HCT116 (cell line): ENCODE data around the gene PRKD2. TPM values are rescaled to one million over a fixed set of nuclear protein-coding genes. Genes with fewer than 3 reads are reported as not detected.

Experiments
- ATAC-seq: fragments of 200-7000 bp; cut with Tn5 transposase; 2 replicates; pipeline ENCODE4 v1.9.1; 2020; ENCODE audit warnings: mild to moderate bottlenecking, moderate library complexity
- BruUV-seq: library from RNA; stranded (reverse); fragments of 400-500 nt; replicated peaks from 2 replicates; lab custom pipeline; 2021; lab: Mats Ljungman, UMichigan
- CTCF ChIA-PET: fragments of 300-600 bp; sonication (Branson Sonifier 250); formaldehyde crosslinking; loops from one replicate; lab custom pipeline; 2021; ENCODE audit warnings: antibody characterized with exemption; lab: Charles Lee
- POLR2A ChIA-PET: fragments of 300-600, 350-600 bp; sonication (Branson Sonifier 250); formaldehyde crosslinking; loops from one replicate; lab custom pipeline; 2021; ENCODE audit warnings: antibody characterized with exemption; lab: Charles Lee
- RAD21 ChIA-PET, 2 experiments: fragments of 300-600 bp; sonication (Branson Sonifier 250); formaldehyde crosslinking; loops; one replicate each; lab custom pipeline; 2023; ENCODE audit warnings: low total read pairs in 2 of 2; ENCODE audit not compliant: uncharacterized antibody in 2 of 2, unreplicated experiment in 2 of 2, low non-redundant PET in 1 of 2; lab: Charles Lee
- DNase-seq: peaks from one replicate; pipeline ENCODE4 v3.0.0-alpha.2; 2010; ENCODE audit warnings: low read depth, low spot score
- H2AFZ ChIP-seq: fragments of 200-600 bp; shearing (Covaris generic), sonication (generic); 2 replicates; pipeline ENCODE4 v1.6.1; 2017; ENCODE audit warnings: low read depth, mixed run types, mixed read lengths, antibody characterized with exemption, low read length; ENCODE audit not compliant: poor library complexity, severe bottlenecking
- H3K27ac ChIP-seq: 2 replicates; pipeline ENCODE4 v1.5.1; 2012; ENCODE audit warnings: low read depth, low read length
- H3K27me3 ChIP-seq: fragments of 200-600 bp; sonication (generic); 2 replicates; pipeline ENCODE4 v1.6.1; 2016; ENCODE audit warnings: mixed run types, low read length, mixed read lengths; ENCODE audit not compliant: insufficient read depth
- H3K36me3 ChIP-seq, 2 experiments: fragments of 200-500 bp in 1 of 2; fragments of 200-600 bp in 1 of 2; sonication (Bioruptor generic) in 1 of 2; sonication (generic) in 1 of 2; 2 replicates each; pipeline versions ENCODE4 v1.5.1 to v1.6.1; 2014 to 2016; ENCODE audit warnings: low read length in 2 of 2, inconsistent platforms in 1 of 2, mixed read lengths in 1 of 2, mixed run types in 1 of 2; ENCODE audit not compliant: insufficient read depth in 2 of 2, control insufficient read depth in 1 of 2
- H3K4me1 ChIP-seq, 2 experiments: fragments of 200-600 bp in 1 of 2; sonication (generic) in 1 of 2; 2 replicates each; pipeline versions ENCODE4 v1.5.1 to v1.6.1; 2012 to 2017; ENCODE audit warnings: low read length in 2 of 2, inconsistent platforms in 1 of 2, mild to moderate bottlenecking in 1 of 2, mixed read lengths in 1 of 2, mixed run types in 1 of 2, moderate library complexity in 1 of 2; ENCODE audit not compliant: insufficient read depth in 2 of 2, control insufficient read depth in 1 of 2
- H3K4me2 ChIP-seq: fragments of 200-600 bp; sonication (generic); 2 replicates; pipeline ENCODE4 v1.6.1; 2017; ENCODE audit warnings: mixed run types, low read length, mixed read lengths
- H3K4me3 ChIP-seq, 2 experiments: fragments of 200-600 bp in 1 of 2; sonication (generic) in 1 of 2; replicated peaks in 1 of 2; 2 replicates each; pipeline ENCODE4 v1.5.1; 2011 to 2016; ENCODE audit warnings: low read length in 2 of 2, control low read depth in 1 of 2, low read depth in 1 of 2, mild to moderate bottlenecking in 1 of 2, mixed read lengths in 1 of 2, mixed run types in 1 of 2
- H3K79me2 ChIP-seq: fragments of 200-600 bp; sonication (generic); 2 replicates; pipeline ENCODE4 v1.6.1; 2017; ENCODE audit warnings: mild to moderate bottlenecking, mixed run types, low read length, moderate library complexity, mixed read lengths; ENCODE audit not compliant: insufficient read depth
- H3K9ac ChIP-seq: fragments of 200-600 bp; sonication (generic); 2 replicates; pipeline ENCODE4 v1.6.1; 2016; ENCODE audit warnings: low read length, mixed read lengths
- H3K9me2 ChIP-seq: fragments of 200-600 bp; sonication (generic), shearing (Covaris generic); 2 replicates; pipeline ENCODE4 v1.6.1; 2017; ENCODE audit warnings: mixed run types, mild to moderate bottlenecking, moderate library complexity; ENCODE audit not compliant: insufficient read depth
- H3K9me3 ChIP-seq, 2 experiments: fragments of 200-500 bp in 1 of 2; fragments of 200-600 bp in 1 of 2; sonication (Bioruptor generic) in 1 of 2; sonication (generic) in 1 of 2; 2 replicates each; pipeline ENCODE4 v1.6.1; 2014 to 2017; ENCODE audit warnings: low read length in 2 of 2, mixed read lengths in 2 of 2, inconsistent platforms in 1 of 2, low read depth in 1 of 2, mild to moderate bottlenecking in 1 of 2, mixed run types in 1 of 2, moderate library complexity in 1 of 2; ENCODE audit not compliant: control insufficient read depth in 1 of 2, insufficient read depth in 1 of 2
- H4K20me1 ChIP-seq: fragments of 200-600 bp; sonication (generic), shearing (Covaris generic); 2 replicates; pipeline ENCODE4 v1.6.1; 2017; ENCODE audit warnings: mixed run types, mild to moderate bottlenecking, moderate library complexity; ENCODE audit not compliant: insufficient read depth
- CEBPB ChIP-seq: IDR thresholded peaks from 2 replicates; pipeline ENCODE4 v1.6.1; 2012; ENCODE audit warnings: low read depth
- EZH2phosphoT487 ChIP-seq: fragments of 200-600 bp; IDR thresholded peaks from 2 replicates; pipeline ENCODE4 v1.6.1; 2018; ENCODE audit warnings: antibody characterized with exemption, borderline replicate concordance
- POLR2AphosphoS5 ChIP-seq: IDR thresholded peaks from 2 replicates; pipeline ENCODE4 v1.6.1; 2011; ENCODE audit warnings: mild to moderate bottlenecking, low read depth, low read length, moderate library complexity
- SRF ChIP-seq: IDR thresholded peaks from 2 replicates; pipeline ENCODE4 v1.6.1; 2012; ENCODE audit warnings: low read depth
- TCF7L2 ChIP-seq: IDR thresholded peaks from 2 replicates; pipeline ENCODE4 v1.7.0; 2011; ENCODE audit warnings: borderline replicate concordance, inconsistent platforms; ENCODE audit not compliant: insufficient read depth, insufficient read length; ENCODE audit errors: extremely low read depth
- ZBTB33 ChIP-seq: IDR thresholded peaks from 2 replicates; pipeline ENCODE4 v1.6.1; 2011; ENCODE audit warnings: mild to moderate bottlenecking, low read length, moderate library complexity; ENCODE audit not compliant: insufficient replicate concordance; ENCODE audit errors: extremely low read depth
- ZFX ChIP-seq: fragments of 450-650 bp; IDR thresholded peaks from 2 replicates; pipeline ENCODE4 v1.6.1; 2017
- intact Hi-C: fragments of 100-400 bp; cut with micrococcal nuclease; formaldehyde crosslinking; loops from 2 replicates; pipeline ENCODE4 v1.10.0; 2022
- total RNA-seq: library from RNA; stranded (reverse); gene quantifications from one replicate; pipeline ENCODE4 v1.2.1, GENCODE V29; 2021; ENCODE audit not compliant: unreplicated experiment

PRKD2 gene
- total RNA-seq, 1 experiment from 2014 or later: 73.5 TPM

DNA sequence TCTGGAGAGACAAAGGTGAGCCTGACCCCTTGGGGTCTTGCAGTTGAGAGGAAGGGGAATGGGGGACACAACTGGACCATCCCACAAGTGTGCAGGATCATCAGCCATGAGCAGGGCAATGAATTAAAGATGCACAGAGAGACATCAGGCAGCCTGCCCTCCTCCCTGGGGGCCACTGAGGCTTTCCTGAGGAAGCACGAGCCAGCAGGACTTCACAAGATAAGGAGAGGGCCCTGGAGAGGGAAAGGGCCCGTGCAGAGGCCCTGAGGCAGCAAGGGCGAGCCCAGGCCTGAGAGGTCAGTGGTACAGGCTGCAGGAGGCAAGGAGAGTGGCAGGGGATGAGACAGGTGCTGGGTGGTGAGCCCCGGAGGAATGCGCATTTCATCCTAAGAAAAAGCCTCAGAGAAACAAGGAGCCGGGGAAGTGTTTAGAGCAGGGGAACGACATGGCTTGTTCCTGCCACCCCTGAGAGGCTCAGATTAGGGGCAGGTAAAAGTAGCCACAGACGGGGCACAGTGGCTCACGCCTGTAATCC, 9.0 kb upstream of the PRKD2 start:
- no peaks in the 10 kb centered on the region; the same call in 1 of the 2 replicates for H4K20me1 ChIP-seq
- H3K4me3 ChIP-seq: no peak overlapping the region
- H3K9me3 ChIP-seq: no peaks in the 10 kb centered on the region
- ATAC-seq (no peak), DNase-seq (no peak)
- no peak overlapping the region for H3K27ac ChIP-seq
- no peak overlapping the region for H2AFZ ChIP-seq
- no TSS peak for BruUV-seq
- ChIA-PET RAD21 (no interaction called here), CTCF (no interaction called here), POLR2A (interaction anchor here (0.6 kb wide), 1 partner anchor 154 kb away, joined by 3 read pairs; no protein-coding TSS in a partner anchor)
- no peak overlapping the region for H3K4me2 ChIP-seq
- H3K79me2 ChIP-seq: peaks cover 43% of the 10 kb centered on the region; the same call in 1 of the 2 replicates
- TF ChIP-seq ZBTB33 (no peak), CEBPB (no peak), EZH2phosphoT487 (no peak), POLR2AphosphoS5 (0 out of 2 replicates have a peak, but pooled peaks have one; percentile 7), SRF (no peak), ZFX (no peak), TCF7L2 (no peak)
- H3K9me2 ChIP-seq: no peaks in the 10 kb centered on the region
- H3K9ac ChIP-seq: no peak overlapping the region
- intact Hi-C loops: loop anchor here (10.0 kb wide), 1 partner anchor 111 kb away; no protein-coding TSS in a partner anchor
- H3K27me3 ChIP-seq: no peaks in the 10 kb centered on the region
- H3K36me3 ChIP-seq: peaks cover 56 to 77% of the 10 kb centered on the region in 2 experiments; a peak in 3 of 4 replicates
- H3K4me1 ChIP-seq: peaks cover 0 to 2% of the 10 kb centered on the region in 2 experiments; a peak in 1 of 4 replicates
